Measurements from ENCODE around the gene FGF11.

Gene FGF11

DNA sequence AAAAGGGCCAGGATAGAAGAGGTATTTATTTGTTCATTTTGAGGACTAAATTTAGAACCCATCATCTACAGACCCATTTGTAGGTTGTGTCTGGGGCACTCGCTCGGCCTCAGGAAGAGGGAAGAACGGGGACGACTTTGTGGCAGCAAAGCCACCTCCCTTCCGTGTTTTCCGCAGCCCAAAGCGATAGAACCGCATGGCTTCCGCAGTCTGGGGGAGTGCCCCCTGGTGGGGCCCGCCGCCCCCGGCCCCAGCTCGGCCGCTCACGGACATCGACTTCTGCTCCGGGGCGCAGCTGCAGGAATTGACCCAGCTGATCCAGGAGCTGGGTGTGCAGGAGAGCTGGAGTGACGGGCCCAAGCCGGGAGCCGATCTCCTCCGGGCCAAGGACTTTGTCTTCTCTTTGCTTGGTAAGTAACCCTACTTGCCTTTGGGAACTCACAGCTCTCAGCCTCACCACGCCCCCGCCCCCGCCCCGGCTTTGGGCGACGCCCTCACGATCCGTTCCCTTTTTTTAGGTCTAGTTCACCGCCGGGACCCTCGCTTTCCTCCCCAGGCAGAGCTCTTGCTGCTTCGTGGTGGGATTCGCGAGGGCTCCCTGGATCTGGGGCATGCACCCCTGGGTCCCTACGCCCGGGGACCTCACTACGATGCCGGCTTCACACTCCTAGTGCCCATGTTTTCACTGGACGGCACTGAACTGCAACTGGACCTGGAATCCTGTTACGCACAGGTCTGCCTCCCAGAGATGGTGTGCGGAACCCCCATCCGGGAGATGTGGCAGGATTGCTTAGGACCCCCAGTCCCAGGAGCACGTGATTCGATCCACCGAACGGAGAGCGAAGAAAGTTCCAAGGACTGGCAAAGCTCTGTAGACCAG is 3.4 kb upstream of the FGF11 start:
- DNase-seq (ENCODE audit: low spot score) = peak; percentile 73
- no peak for TF ChIP-seq CTCF (IDR thresholded peaks at IDR 0.05; ENCODE audit: extremely low read depth, missing control alignments)

GRCh38 chr17:7436556-7437368 is 2.5 kb upstream of the FGF11 start:
- peak; percentile 84 for TF ChIP-seq CTCF (IDR thresholded peaks at IDR 0.05; ENCODE audit: extremely low read depth, missing control alignments)
- DNase-seq (ENCODE audit: low spot score) = peak; percentile 86

GRCh38 chr17:7437369-7437863 is 1.9 kb upstream of the FGF11 start:
- TF ChIP-seq CTCF (IDR thresholded peaks at IDR 0.05; ENCODE audit: extremely low read depth, missing control alignments) = no peak
- DNase-seq (ENCODE audit: low spot score) = no peak

- peak; percentile 6 for TF ChIP-seq CTCF (IDR thresholded peaks at IDR 0.05; ENCODE audit: extremely low read depth, missing control alignments)
- DNase-seq (ENCODE audit: low spot score) = peak; percentile 69
These were observed 1.2 kb upstream of the FGF11 start for GRCh38 chr17:7437950-7438614.

GRCh38 chr17:7438656-7439460 is 454 bp upstream of the FGF11 start:
- DNase-seq (ENCODE audit: low spot score) = no peak
- no peak for TF ChIP-seq CTCF (IDR thresholded peaks at IDR 0.05; ENCODE audit: extremely low read depth, missing control alignments)

DNA sequence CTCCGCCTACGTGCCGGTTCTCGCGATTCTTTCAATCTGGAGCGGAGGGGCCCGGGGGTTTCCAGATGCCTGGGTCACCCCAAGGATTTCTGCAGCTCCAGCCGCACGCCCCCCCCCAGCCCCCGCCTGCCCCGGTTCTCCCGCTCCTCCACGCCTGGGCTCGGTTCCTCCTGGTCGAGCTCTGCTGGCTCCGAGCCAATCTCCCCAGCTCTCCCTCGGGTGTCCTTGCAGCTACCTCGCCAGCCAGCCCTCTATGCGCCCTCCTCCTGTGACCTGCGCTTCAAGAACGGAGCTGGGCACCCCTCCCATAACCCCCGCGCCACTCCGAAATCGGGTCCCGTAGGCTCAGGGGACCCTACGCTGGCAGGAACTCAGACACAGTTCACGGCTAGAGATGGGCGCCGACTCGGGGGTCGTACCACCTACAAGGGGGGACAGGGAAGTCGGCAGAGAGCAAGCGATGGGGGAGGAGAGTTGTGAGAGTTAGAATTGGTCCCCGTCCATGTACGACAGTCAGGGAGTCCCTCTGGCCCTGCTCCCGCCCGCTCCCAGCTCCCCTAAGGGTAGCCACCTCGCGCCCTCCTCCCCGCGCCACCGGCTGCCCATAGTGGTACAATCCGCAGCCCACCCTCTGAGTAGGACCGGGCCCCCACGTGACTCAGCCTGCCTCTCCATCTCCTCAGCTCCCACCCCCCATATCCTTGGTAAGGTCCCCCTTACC is 961 bp downstream of the FGF11 start:
- no peak for TF ChIP-seq CTCF (IDR thresholded peaks at IDR 0.05; ENCODE audit: extremely low read depth, missing control alignments)
- DNase-seq (ENCODE audit: low spot score) = peak; percentile 81

All from GM20000 (cell line).